Progenitor cell of endocrine pancreas (in vitro differentiated cells): ENCODE data around the gene SLC25A51. TPM values are rescaled to one million over a fixed set of nuclear protein-coding genes. Genes with fewer than 3 reads are reported as not detected.
"Not testable (repeated sequence)": the region's sequence is repeated elsewhere in the genome, so short reads cannot be mapped to it uniquely, and the experiment has no call there.

Experiments
- DNase-seq: peaks from one replicate; pipeline ENCODE4 v3.0.0; 2021; ENCODE audit warnings: low spot score; ENCODE audit not compliant: unreplicated experiment
- H3K27ac Mint-ChIP-seq: 2 replicates; pipeline ENCODE4 v1.8.0; 2021; ENCODE audit warnings: mild to moderate bottlenecking, moderate library complexity, mixed read lengths
- H3K27me3 Mint-ChIP-seq: 2 replicates; pipeline ENCODE4 v1.8.0; 2021; ENCODE audit warnings: mixed read lengths
- H3K36me3 Mint-ChIP-seq: 2 replicates; pipeline ENCODE4 v1.8.0; 2022; ENCODE audit warnings: mixed read lengths; ENCODE audit not compliant: insufficient read depth
- H3K4me1 Mint-ChIP-seq: 2 replicates; pipeline ENCODE4 v1.8.0; 2021; ENCODE audit warnings: low read depth, mixed read lengths
- H3K4me3 Mint-ChIP-seq: 2 replicates; pipeline ENCODE4 v1.8.0; 2021; ENCODE audit warnings: low read depth, mild to moderate bottlenecking, moderate library complexity, mixed read lengths
- H3K9me3 Mint-ChIP-seq: 2 replicates; pipeline ENCODE4 v1.8.0; 2021; ENCODE audit warnings: low read depth, mixed read lengths
- total RNA-seq: library from RNA; stranded (reverse); gene quantifications from 2 replicates; pipeline ENCODE4 v1.2.1, GENCODE V29; 2021
- TF ChIP-seq, protein P1 (sequence below): fragments of 200-600 bp; sonication (generic); IDR thresholded peaks from one replicate; pipeline ENCODE4 v1.5.0; 2021; ENCODE audit warnings: antibody characterized with exemption, mild to moderate bottlenecking; ENCODE audit not compliant: unreplicated experiment

SLC25A51 gene
- total RNA-seq, 1 donor from 2014 or later: 32.5 TPM

DNA sequence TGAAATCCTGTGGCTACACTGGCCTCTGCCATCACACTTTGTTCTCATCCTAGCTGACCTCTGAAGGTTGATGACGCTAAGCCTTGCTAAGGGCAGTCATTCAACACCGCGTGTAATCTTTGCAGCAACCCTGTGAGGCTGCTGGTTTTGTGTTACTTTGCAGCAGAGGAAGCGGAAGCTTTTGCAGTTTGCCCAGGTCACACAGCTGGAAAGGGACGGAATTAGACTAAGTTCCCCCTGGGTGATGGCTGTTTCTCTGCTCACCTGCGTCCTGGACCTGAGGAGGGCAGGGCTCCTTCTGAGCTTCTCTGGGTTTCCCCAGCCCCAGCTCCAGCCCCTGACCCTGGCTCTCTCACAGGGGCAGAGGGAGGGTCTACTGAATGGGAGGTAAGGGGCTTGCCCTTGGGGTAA lies 7.3 kb upstream of the SLC25A51 start:
- Mint-ChIP-seq H3K9me3 (no peaks in the 10 kb centered on the region), H3K36me3 (peaks cover 1% of the 10 kb centered on the region), H3K27me3 (no peaks in the 10 kb centered on the region), H3K4me1 (peaks cover 2% of the 10 kb centered on the region), H3K27ac (no peak overlapping the region), H3K4me3 (no peak overlapping the region)
- TF ChIP-seq, protein P1, sequence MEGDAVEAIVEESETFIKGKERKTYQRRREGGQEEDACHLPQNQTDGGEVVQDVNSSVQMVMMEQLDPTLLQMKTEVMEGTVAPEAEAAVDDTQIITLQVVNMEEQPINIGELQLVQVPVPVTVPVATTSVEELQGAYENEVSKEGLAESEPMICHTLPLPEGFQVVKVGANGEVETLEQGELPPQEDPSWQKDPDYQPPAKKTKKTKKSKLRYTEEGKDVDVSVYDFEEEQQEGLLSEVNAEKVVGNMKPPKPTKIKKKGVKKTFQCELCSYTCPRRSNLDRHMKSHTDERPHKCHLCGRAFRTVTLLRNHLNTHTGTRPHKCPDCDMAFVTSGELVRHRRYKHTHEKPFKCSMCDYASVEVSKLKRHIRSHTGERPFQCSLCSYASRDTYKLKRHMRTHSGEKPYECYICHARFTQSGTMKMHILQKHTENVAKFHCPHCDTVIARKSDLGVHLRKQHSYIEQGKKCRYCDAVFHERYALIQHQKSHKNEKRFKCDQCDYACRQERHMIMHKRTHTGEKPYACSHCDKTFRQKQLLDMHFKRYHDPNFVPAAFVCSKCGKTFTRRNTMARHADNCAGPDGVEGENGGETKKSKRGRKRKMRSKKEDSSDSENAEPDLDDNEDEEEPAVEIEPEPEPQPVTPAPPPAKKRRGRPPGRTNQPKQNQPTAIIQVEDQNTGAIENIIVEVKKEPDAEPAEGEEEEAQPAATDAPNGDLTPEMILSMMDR: no peak
- no peak for DNase-seq

DNA sequence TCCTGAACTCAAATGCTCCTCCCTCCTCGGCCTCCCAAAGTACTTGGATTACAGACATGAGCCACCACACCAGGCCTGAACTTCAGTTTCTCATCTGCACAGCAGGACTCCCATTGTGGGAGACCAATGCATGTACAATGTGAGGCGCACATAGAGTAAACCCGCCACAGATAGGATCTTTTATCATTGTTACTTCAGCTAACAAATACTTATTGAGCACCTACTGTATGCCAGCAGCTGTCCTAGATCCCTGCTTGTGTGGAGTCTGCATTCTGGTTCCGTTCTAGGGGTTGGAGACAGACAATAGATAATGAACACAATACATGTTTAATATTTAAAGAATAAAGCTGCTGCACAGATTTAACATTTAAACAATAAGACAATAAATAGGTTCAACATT lies 6.3 kb upstream of the SLC25A51 start:
- H3K27ac Mint-ChIP-seq: no peak overlapping the region
- H3K27me3 Mint-ChIP-seq: no peaks in the 10 kb centered on the region
- no peaks in the 10 kb centered on the region for H3K9me3 Mint-ChIP-seq
- peaks cover 2% of the 10 kb centered on the region for H3K4me1 Mint-ChIP-seq
- TF ChIP-seq, protein P1: no peak
- H3K4me3 Mint-ChIP-seq: no peak overlapping the region
- peaks cover 1% of the 10 kb centered on the region for H3K36me3 Mint-ChIP-seq
- DNase-seq: no peak

DNA sequence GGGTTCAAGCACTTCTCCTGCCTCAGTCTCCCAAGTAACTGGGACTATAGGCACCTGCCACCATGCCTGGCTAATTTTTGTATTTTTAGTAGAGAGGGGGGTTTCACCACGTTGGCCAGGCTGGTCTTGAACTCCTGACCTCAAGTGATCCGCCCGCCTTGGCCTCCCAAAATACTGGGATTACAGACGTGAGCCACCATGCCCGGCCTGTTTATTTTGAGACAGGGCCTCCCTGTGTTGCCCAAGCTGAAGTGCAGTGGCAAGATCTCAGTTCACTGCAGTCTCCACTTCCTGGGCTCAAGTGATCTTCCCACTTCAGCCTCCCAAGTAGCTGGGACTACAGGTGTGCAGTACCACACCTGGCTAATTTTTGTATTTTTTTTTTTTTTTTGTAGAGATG lies 5.9 kb upstream of the SLC25A51 start:
- H3K27ac Mint-ChIP-seq, H3K27me3 Mint-ChIP-seq, H3K4me1 Mint-ChIP-seq, DNase-seq, H3K36me3 Mint-ChIP-seq, H3K9me3 Mint-ChIP-seq, H3K4me3 Mint-ChIP-seq: not testable (repeated sequence)

DNA sequence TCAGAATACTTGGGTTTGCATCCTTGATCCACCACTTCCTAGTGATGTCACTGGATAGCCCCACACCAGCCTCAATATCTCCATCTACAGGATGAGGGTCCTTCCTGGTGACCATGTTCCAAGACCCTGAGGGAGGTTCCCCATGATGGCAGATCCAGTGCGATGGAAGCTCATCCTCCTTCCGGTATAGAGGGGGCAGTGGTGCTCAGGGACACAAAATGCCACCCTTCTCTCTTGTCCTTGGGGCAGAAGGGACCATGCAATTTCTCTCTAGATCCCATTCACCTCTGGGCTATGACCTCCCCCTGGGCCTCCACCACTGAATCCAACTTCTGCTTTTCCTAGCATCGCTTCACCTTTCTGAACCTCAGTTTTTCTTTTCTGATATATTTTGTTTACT lies 5.4 kb upstream of the SLC25A51 start:
- peaks cover 9% of the 10 kb centered on the region for H3K4me1 Mint-ChIP-seq
- no peak for DNase-seq

DNA sequence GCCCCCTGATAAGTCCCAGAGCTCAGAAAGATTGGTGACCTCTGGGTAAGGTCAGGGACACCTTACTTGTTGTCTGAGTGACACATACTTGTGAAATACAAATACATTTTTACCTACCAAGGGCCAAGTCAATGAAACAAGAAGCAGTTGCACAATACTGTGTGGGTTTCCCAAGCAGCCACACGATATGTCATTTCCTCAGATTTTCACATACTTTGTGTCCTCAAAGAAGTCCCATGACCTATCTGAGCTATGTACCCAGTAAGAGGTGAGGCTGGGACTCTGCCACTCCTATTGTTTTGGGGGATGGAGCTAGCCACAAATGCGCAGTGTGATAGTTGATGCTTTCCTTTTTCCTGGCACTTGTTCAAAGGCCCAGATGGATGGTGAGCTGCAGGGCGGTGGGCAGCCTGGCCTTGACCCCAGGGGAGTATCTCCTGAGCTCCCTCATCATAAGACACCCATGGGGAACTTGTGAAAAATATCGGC lies 4.8 kb upstream of the SLC25A51 start:
- H3K27ac Mint-ChIP-seq: no peak overlapping the region
- TF ChIP-seq, protein P1: no peak
- H3K9me3 Mint-ChIP-seq: no peaks in the 10 kb centered on the region
- H3K36me3 Mint-ChIP-seq: no peaks in the 10 kb centered on the region
- no peaks in the 10 kb centered on the region for H3K27me3 Mint-ChIP-seq
- no peak overlapping the region for H3K4me3 Mint-ChIP-seq
- peaks cover 10% of the 10 kb centered on the region for H3K4me1 Mint-ChIP-seq
- DNase-seq: no peak

More for the DNA sequence above, 5.4 kb upstream of the SLC25A51 start:
- Mint-ChIP-seq H3K36me3 (no peaks in the 10 kb centered on the region), H3K9me3 (no peaks in the 10 kb centered on the region), H3K27ac (no peak overlapping the region), H3K4me3 (no peak overlapping the region), H3K27me3 (no peaks in the 10 kb centered on the region)
- TF ChIP-seq, protein P1: no peak

DNA sequence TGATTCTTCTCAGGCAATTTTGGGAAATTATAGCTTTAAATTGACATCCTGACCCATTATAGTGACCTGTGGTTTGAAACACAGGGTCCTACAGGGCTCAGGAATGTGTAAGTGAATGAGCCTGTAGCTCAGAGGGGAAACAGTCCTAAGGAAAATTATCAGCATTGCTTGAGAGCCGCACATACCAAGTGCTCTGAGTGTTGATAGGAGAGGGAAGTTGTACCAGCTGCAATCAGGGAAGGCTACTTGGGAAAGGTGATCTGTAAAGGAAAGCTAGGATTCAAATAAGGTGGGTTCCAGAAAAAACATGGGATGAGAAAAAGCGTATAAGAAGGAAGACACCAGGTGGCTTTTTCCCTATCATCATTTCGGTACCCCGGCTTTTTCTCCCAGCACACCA lies 4.4 kb upstream of the SLC25A51 start:
- peaks cover 10% of the 10 kb centered on the region for H3K4me1 Mint-ChIP-seq
- H3K27me3 Mint-ChIP-seq: no peaks in the 10 kb centered on the region
- H3K27ac Mint-ChIP-seq: no peak overlapping the region
- H3K36me3 Mint-ChIP-seq: no peaks in the 10 kb centered on the region
- TF ChIP-seq, protein P1: no peak
- H3K4me3 Mint-ChIP-seq: no peak overlapping the region
- no peaks in the 10 kb centered on the region for H3K9me3 Mint-ChIP-seq
- no peak for DNase-seq
